Testis (tissue), 2 donors: ENCODE results near the gene PSMD1.

ENCODE experiments used
- CTCF ChIP-seq, 3 experiments: fragments of 450-650 bp in 2 of 3; fragments of 200-600 bp in 1 of 3; sonication (generic) in 1 of 3; IDR thresholded peaks; one replicate each; pipeline ENCODE4 v1.5.1; 2016 to 2019; ENCODE audit warnings: antibody characterized with exemption in 3 of 3, mild to moderate bottlenecking in 2 of 3, moderate library complexity in 1 of 3
- POLR2A ChIP-seq: fragments of 450-650 bp; IDR thresholded peaks from one replicate; pipeline ENCODE4 v1.6.1; 2017; ENCODE audit warnings: antibody characterized with exemption, mild to moderate bottlenecking, moderate library complexity

DNA sequence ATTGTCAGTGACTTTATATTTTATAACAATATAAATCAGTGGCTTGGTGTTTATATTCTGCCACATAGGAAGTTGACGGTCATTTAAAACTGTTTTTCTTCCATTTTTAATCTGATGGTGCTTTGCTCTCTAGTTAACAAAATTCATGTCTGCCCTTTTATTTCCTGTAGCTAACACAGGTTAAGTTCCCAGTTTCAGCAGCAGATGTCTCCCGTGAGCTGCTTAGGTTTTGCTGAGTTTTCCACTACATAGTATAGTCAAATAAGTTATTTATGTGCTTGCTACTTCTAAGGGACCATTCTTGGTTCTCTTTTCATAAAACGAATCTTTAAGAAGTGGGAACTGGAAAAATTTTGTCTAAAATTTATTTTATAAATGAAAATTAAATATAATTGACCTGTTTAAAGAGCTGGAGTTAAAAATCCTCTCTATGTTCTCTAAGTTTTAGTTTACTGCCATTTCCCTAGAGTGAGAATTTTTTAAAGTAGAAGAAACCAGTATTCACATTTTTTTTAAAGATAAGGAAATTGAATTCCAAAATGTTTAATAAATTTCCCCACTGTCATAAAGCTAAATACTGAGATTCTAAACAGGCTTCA lies 47.5 kb downstream of the PSMD1 start:
- TF ChIP-seq CTCF (IDR thresholded peaks at IDR 0.05) (peak; percentile 55 to 81 (median 81)), POLR2A (no peak)
